Measurements from ENCODE around the gene ADCY9. TPM values are rescaled to one million over a fixed set of nuclear protein-coding genes. Genes with fewer than 3 reads are reported as not detected.
A peak's percentile ranks its signal among the peaks of the same experiment; 100 is the strongest.

Gene ADCY9
- polyA plus RNA-seq, 3 donors = 0.44 to 9.3 (median 0.67) TPM

DNA sequence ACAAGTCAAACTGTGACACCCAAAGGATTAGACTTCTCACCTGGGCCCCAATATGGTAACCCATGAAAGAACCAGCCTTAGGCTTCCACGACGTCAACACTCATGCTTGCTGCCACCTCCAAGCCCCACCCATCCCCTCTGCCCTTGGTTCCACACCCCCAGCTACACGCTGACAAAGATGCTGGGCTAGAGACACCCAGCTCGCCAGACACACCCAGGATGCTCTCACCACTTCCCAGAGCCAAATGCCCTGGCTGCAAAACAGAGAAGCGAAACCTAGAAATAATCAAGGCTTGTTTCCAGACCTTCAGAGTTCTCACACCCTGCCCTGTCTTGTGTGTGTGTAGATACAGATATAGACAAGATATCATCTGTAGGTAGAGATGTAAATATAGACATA, 26.0 kb upstream of the ADCY9 start:
- no peak overlapping the region for H2AFZ ChIP-seq (ENCODE audit: insufficient read depth, low read depth, low read length, poor library complexity, severe bottlenecking)
- H3K36me3 Mint-ChIP-seq = no peaks in the 10 kb centered on the region
- peaks cover 0 to 15% (median 12%) of the 10 kb centered on the region in 7 donors for H3K9me3 Mint-ChIP-seq
- intact Hi-C loops (cut with micrococcal nuclease) = no loop called here
- peaks cover 10 to 23% (median 12%) of the 10 kb centered on the region in 3 donors for H3K27me3 Mint-ChIP-seq (ENCODE audit: low read depth in 3 of 3)
- no peaks in the 10 kb centered on the region for H3K36me3 ChIP-seq (replicated peaks in 1 of 2; ENCODE audit: control insufficient read depth in 1 of 2, insufficient read depth in 2 of 2, low read length in 2 of 2)
- H3K9ac ChIP-seq (ENCODE audit: insufficient read depth, low read length, poor library complexity, severe bottlenecking) = no peak overlapping the region
- WGBS (ENCODE audit: insufficient coverage) = 16% methylated on average over 3 of the region's 5 CpGs
- H3K27me3 ChIP-seq (ENCODE audit: control insufficient read depth in 2 of 2, insufficient read depth in 2 of 2, low read length in 2 of 2) = no peaks in the 10 kb centered on the region
- H3K4me3 ChIP-seq (replicated peaks in 1 of 3; ENCODE audit: low read depth in 2 of 3, low read length in 3 of 3) = no peak overlapping the region
- peaks cover 0 to 5% of the 10 kb centered on the region in 2 donors for H3K9me3 ChIP-seq (replicated peaks in 1 of 2; ENCODE audit: control insufficient read depth in 1 of 2, insufficient read depth in 1 of 2, low read length in 2 of 2)
- H3K4me1 Mint-ChIP-seq = peaks cover 14% of the 10 kb centered on the region
- peak overlapping the region in 6 of 7 donors; percentile 43 to 79 (median 64) for H3K27ac Mint-ChIP-seq
- no peaks in the 10 kb centered on the region for H4K20me1 ChIP-seq (ENCODE audit: insufficient read depth, low read length)
- TF ChIP-seq, protein P1, sequence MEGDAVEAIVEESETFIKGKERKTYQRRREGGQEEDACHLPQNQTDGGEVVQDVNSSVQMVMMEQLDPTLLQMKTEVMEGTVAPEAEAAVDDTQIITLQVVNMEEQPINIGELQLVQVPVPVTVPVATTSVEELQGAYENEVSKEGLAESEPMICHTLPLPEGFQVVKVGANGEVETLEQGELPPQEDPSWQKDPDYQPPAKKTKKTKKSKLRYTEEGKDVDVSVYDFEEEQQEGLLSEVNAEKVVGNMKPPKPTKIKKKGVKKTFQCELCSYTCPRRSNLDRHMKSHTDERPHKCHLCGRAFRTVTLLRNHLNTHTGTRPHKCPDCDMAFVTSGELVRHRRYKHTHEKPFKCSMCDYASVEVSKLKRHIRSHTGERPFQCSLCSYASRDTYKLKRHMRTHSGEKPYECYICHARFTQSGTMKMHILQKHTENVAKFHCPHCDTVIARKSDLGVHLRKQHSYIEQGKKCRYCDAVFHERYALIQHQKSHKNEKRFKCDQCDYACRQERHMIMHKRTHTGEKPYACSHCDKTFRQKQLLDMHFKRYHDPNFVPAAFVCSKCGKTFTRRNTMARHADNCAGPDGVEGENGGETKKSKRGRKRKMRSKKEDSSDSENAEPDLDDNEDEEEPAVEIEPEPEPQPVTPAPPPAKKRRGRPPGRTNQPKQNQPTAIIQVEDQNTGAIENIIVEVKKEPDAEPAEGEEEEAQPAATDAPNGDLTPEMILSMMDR (IDR thresholded peaks at IDR 0.05) = no peak
- no peak overlapping the region for H3K4me2 ChIP-seq (replicated peaks; ENCODE audit: extremely low read depth, low read length, poor library complexity, severe bottlenecking)
- H3K27ac ChIP-seq (ENCODE audit: low read depth in 1 of 2, low read length in 2 of 2) = no peak overlapping the region
- DNase-seq = peak; percentile 52 to 57 (median 54)
- H3K4me1 ChIP-seq (ENCODE audit: control insufficient read depth in 1 of 2, insufficient read depth in 2 of 2, low read length in 2 of 2) = peaks cover 16 to 18% of the 10 kb centered on the region in 2 donors
- no peaks in the 10 kb centered on the region for H3K79me2 ChIP-seq (ENCODE audit: insufficient read depth, low read length)
- no peak overlapping the region for H3K4me3 Mint-ChIP-seq

- Histone ChIP-seq H3K9ac (ENCODE audit: insufficient read depth, low read length, poor library complexity, severe bottlenecking) (no peak overlapping the region), H3K27ac (ENCODE audit: low read depth in 1 of 2, low read length in 2 of 2) (no peak overlapping the region), H3K4me3 (replicated peaks in 1 of 3; ENCODE audit: low read depth in 2 of 3, low read length in 3 of 3) (no peak overlapping the region), H3K4me2 (replicated peaks; ENCODE audit: extremely low read depth, low read length, poor library complexity, severe bottlenecking) (no peak overlapping the region), H3K4me1 (ENCODE audit: control insufficient read depth in 1 of 2, insufficient read depth in 2 of 2, low read length in 2 of 2) (peaks cover 16 to 18% of the 10 kb centered on the region in 2 donors), H3K27me3 (ENCODE audit: control insufficient read depth in 2 of 2, insufficient read depth in 2 of 2, low read length in 2 of 2) (no peaks in the 10 kb centered on the region), H3K9me3 (replicated peaks in 1 of 2; ENCODE audit: control insufficient read depth in 1 of 2, insufficient read depth in 1 of 2, low read length in 2 of 2) (peaks cover 0 to 5% of the 10 kb centered on the region in 2 donors), H3K79me2 (ENCODE audit: insufficient read depth, low read length) (no peaks in the 10 kb centered on the region), H3K36me3 (replicated peaks in 1 of 2; ENCODE audit: control insufficient read depth in 1 of 2, insufficient read depth in 2 of 2, low read length in 2 of 2) (no peaks in the 10 kb centered on the region), H4K20me1 (ENCODE audit: insufficient read depth, low read length) (no peaks in the 10 kb centered on the region), H2AFZ (ENCODE audit: insufficient read depth, low read depth, low read length, poor library complexity, severe bottlenecking) (no peak overlapping the region)
- H3K9me3 Mint-ChIP-seq = peaks cover 0 to 15% (median 12%) of the 10 kb centered on the region in 7 donors
- H3K36me3 Mint-ChIP-seq = no peaks in the 10 kb centered on the region
- H3K4me3 Mint-ChIP-seq = no peak overlapping the region
- intact Hi-C loops (cut with micrococcal nuclease) = no loop called here
- 97% methylated on average over 8 of the region's 12 CpGs for WGBS (ENCODE audit: insufficient coverage)
- TF ChIP-seq, protein P1 (IDR thresholded peaks at IDR 0.05) = no peak
- H3K4me1 Mint-ChIP-seq = peaks cover 14% of the 10 kb centered on the region
- DNase-seq = no peak
- H3K27me3 Mint-ChIP-seq (ENCODE audit: low read depth in 3 of 3) = peaks cover 10 to 20% (median 15%) of the 10 kb centered on the region in 3 donors
- H3K27ac Mint-ChIP-seq = no peak overlapping the region
Measured at GRCh38 chr16:4141604-4142003, 25.4 kb upstream of the ADCY9 start.

Data from CD14-positive monocyte (primary cell).